ENCODE measurements around the gene NFRKB.

The NFRKB gene

DNA sequence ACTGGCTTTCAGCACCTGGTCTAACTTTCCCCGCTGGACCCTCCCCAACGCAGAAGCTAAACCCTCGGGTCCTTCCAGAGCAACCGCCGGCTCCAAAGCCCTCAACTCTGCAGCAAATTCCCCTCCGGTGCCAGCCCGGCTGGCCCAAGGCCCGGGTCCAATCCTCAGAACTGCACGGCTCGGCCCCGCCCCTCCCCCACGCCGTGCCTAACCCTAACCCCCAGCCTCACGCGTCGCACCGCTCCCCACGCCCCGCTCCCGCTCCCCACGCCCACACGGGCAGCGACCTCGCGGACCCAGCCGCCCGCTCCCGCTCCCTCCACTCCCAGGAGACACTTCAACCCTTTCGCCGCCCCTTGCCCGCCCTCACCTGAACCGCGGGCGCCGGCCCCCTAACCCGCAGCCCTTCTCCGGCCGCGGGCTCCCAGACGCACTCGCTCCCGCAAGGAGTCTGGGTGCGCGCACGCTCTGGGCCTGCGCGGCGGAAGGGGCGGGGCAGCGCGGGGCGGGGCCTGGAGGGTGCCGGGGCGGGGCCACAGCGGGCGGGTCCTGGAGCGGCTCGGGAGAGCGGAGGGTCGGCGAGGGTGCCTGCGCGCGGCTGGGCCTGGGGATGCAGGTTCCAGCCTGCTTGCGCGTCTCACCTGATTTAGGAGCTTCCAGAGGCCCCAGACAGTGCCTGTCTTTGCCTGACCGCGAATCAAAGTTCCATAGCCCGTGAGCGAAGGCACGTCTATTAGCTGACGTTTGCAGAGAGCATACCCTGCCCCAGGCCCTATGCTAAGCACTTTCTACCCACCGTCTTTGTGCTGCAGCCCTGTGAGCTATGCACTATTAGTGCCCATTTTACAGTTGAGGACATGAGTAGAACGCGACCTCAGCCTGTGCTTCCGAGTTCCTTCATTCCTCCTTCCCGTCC is at the start of gene NFRKB:
TSS of gene NFRKB (minus strand) at position 453 of the 916 bp plus-strand sequence. CDS start 2,729 bp downstream, outside the sequence.
- DNase-seq = peak; percentile 93

DNA sequence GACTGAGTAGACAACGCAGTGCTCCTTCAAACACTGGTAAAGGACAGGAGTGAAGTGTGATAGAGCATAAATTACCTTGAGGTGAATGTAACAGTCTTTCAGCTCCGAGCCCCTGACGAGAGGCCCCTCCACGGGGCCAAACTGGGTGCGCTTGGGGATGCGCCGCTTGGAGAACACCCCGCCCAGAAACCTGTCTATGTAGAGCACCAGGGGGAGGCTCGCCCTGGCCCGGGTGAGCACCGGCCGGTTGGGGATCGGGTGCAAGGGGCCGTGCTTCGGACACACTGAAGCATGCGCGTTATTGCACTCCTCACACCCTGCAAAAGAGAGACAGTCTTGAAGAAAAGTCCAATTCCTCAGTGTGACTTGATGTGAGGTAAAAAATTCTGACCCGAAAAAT is 49.3 kb upstream of the NFRKB start:
- no peak for DNase-seq

DNA sequence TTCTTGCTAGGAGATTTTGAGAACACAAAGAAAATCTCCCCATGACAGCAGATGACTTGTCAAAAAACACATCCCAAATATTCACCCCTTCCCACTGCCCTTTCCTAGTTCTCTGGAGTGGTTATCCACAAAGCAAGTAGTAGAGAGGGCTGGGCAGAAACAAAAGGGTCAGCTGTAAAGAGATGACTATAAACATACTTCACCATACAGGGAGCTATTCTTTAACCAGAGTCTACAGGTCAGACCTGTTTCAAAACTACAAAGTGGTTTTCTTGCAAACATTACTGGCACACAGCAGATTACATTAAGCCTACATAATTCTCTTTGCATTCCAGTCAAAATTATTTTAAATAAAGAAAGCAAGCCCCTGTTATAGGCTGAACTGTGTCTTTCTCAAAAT is 47.7 kb upstream of the NFRKB start:
- DNase-seq = no peak

DNA sequence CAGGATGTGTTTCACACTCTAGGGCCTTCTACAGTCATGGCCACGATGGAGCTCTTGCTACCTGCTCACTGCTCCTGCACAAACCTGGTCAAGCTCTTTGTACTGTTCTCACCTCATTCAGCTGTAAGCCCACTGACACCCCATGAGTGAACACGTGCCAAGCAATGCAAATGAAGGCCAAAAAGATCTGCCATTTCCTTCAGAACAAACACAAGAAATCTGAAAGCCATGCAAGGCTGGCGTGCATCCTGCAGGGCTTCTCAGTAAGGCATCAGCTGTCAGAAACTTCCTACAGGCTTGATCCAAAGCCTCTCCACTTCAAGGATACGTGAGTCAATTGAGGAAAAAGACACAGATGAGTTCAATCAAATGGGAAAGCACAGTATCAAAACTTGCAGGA is 44.1 kb upstream of the NFRKB start:
- DNase-seq = no peak

DNA sequence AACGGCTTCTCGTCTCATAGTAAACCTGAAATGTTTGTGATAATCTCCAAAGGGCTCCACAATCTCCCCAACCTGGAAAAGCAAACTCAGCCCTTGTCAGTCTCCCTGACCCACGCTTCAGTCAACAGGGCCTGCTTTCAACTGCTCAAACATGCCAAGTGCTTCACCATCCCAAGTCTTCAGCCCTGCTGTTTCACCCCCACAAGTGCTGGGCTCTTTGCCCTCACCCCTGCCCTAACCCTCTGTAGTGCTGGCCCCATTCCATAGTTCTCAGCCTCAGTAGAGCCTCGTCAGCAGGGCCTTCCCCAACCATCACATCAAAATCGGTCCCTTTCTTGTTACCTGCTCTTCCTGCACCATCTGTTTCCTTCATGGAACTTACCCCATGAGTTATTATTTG is 43.4 kb upstream of the NFRKB start:
- DNase-seq = peak; percentile 11

DNA sequence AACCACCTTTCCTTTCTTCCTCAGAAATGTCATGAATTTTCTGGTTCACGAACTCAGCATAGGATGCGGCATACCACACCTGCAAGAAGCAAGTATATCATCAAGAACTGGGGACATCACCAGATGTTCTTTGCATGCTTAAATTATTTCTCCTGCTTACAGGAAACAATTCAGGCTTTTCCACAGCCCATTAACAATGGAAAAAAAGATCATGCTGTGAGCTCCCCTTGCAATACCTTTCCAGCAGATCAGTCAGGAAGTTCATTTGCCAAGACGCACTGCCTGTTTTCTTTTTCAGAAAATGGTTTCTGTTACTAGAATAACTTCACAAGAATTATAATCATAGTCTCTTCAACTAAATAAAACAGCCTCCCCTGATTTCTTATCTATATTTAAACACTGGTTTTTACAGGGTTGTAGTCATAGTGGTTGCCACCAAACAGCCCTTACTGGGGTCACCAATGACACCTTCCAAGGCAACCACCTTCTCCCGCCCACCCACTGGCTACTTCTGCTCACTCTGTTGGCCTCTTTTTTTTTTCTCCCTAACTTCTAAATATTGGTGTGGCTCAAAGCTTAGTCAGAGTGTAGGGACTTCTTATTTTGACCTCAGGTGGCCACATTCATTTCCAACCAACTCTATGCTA is 42.3 kb upstream of the NFRKB start:
- peak; percentile 92 for DNase-seq

DNA sequence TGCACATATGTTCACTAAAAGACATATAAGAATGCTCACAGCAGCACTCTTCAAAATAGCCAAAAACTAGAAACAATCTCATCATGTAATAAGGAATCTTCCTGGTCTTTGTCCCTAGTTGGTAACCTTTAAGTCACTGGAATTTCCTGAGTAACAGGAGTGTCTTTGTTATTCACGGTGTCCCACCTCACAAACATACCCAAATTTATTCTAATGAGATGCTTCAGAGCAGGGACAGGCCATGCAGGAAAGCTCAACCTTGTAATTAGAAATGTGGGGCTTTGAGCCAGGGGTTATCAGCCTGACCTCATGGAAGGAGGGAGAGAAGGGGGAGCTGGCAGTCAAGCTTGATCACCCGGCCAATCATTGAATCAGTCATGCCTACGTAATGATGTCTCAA is 40.3 kb upstream of the NFRKB start:
- no peak for DNase-seq

DNA sequence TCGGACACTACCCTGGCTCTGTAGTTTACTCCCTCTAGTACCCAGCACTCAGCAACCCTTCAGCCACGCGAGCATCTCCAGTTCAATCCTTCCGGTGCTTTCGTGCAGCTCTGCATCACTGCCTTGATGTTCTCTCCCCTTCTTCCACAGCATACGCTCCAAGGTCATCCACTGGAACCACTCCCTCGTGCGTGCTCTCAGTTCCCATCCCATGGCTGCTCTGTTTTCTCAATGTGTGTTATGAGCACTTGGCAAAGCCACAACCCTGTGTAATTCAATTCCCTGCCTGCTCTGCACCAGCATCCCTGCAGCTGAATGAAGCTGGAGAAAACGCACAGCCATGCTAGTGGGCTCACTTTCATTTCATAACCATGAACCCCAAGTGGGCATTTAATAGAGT is 38.5 kb upstream of the NFRKB start:
- DNase-seq = no peak

DNA sequence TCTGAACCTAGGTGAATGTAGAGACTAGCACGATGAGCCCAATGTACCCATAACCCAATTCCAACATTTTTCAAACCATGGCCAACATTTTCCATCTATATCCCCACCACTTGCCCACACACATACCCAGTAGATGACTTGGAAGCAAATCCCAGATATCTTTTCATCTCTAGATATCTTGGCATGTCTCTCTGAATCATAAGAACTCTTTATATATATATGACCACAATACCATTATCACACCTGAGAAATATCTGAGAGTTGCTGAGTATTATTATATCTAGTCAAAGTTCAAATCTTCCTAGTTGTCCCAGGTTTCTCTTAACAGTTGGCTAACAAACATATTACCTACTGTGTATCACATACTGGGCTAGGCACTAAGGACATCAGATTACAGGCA is 37.9 kb upstream of the NFRKB start:
- DNase-seq = no peak

DNA sequence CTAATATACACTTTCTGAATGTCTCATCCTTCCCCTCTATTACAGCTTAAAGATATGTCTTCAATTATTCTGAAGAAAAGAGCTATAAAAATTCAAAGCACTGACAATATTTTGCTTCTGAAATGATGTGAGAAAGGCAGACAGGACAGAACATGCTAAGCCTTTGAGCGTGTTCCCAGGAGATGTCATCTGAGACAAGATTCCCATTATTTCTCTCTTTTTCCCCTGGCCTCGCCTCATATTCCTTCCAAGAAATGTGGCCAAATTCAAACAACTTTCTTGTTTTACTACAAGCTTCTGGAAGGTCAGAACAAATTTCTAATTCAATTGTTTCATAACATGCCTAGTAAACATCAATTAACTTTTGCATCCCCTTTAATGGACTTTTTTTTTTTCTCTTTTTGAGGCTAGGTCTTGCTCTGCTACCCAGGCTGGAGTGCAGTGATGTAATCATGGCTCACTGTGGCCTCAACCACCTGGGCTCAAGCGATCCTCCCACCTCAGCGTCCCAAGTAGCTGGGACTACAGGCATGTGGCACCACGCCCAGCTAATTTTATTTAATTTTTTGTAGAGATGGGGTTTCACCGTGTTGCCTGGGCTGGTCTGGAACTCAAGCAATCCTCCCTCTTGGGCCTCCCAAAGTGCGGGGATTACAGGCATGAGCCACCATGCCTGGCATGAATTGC is 37.1 kb upstream of the NFRKB start:
- peak; percentile 12 for DNase-seq

DNA sequence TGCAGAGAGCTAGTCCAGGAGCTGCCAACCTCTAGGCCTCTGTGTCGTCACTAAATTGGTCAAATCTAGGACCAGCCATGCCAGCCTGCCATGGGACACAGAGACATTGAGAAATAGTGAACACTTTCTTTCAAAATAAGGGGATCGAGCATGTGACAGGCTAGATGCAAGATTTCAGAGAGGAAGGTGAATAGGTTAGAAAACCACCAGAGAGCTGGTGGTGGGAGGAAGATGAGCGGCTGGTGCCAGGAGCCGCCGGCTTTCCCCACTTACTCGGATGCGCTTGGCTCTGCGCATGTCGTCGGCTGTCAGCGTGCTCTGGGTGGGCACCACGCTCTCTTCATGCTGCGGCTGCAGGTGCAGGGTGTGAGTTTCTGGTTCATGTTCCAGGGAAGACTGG is 35.4 kb upstream of the NFRKB start:
- DNase-seq = no peak

DNA sequence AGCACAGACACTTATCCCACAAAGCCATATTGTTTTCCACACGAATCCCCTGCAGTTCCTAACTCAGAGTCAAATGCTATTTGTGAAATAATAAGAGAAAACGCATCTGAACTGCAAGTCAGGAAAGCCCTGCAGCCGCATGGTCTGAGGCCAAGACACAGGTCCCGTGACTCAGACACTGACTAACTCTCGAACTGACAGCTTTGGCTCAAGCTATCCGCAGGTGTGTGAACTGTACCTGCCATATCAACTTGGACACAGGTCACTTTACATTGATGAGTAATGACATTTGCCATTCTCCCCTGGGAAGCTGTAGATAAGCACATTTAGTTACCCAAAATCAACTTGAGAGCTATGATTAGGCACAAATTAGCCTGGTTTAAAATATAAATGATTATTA is 34.9 kb upstream of the NFRKB start:
- no peak for DNase-seq

DNA sequence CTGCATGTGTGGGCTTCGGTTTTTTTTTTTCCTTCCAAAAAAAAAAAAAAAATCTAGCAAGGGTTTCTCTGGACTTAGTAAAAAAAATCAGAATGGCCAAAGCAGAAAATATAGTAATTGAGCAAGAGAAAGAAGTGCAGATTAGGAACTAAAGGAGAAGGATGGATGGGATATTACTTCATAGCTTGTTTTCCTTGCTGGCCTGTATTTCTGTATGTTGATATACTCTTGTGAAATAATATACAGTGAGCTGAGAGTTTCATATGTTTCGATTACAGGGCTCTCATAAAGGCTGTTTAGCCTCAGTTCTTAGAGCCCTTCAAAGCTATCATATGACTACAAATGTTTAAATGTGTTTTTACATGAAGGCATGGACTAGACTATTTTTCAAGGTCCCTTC is 34.3 kb upstream of the NFRKB start:
- no peak for DNase-seq

DNA sequence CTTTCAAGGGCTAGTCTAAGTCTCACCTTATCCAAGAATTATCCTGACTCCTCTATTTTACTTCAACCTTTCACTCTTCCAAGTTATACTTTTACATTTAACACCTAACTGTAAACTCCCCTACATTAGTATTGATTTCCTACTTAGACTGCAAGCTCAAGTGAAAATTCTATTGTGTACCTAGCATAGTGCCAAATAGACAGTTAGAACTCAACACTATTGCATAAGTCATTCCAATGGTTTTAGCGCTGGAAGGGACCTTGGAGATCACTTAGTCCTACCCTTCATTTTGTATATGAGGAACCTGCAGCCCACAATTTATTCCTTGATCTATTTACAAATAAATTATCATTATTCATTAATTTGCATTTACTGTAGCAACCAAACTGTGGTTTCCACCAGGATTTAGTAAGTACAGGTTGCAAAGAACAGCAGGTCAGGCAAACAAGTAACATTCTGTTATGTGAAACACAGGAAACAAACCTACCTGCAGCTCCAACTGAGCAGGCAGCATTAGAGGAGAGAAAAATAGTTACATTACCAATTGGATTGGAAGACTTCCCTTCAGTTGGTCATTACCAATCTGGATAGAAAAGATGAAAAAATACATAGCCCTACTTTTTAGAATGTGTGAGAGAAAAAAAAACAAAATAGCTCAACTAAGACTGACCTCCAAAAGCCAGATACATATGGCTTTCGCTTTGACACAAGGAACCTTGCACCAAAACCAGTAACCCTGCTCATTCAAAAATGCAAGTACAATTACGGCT is 33.7 kb upstream of the NFRKB start:
- no peak for DNase-seq

DNA sequence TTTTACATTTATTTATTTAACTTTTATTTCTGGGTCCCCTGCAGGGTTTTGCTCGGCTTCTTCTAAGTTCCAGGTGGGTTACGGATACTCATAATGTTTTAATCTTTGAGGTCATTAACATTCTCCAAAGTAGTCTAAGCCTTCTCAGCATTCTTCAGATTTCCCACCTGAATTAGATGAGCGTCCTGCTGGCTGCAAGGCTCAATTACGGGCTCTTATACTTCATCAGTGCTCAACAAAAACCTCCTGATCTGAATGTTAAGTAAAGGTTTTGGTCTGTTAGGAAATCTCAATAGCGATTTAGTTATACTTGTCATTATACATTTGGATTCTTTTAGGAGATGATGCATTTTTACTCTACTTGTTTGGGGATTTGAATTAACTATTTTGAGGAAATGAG is 27.3 kb upstream of the NFRKB start:
- no peak for DNase-seq

DNA sequence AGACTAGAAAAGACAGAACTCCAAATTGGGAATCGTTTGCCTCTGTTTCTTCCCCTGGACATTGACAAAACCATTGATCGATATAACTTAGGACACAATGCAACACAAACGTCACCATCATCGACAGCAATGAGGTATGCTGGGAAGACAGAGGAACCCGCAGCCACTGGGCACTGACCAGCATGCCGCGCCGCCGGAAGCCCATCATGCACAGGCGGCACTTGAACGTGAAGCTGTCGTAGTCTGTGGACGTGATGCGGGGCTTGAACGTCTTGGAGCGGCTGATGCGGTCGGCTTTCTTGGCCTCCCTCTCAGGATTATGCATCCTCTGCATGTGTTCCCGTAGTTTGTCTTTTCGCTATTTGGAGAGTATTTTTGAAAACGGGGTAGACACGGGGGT is 23.0 kb upstream of the NFRKB start:
- no peak for DNase-seq

DNA sequence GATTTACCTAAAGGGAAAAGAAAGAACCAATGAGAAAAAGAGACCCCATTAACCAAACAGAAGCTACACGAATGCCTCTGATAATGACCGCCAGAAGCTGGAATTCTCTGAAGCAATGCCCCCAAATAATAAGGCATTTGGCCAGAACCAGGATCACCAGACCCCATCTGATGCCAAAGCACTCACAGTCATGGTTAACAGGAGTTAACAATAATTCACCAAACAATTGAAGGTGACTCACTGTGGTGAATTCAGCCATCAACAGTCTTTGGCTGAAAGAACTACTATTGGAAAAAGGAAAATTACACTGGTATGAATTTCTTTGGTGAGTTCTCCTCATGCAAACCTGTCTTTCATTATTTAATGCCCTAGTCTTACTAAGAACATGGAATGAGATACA is 21.9 kb upstream of the NFRKB start:
- DNase-seq = no peak

DNA sequence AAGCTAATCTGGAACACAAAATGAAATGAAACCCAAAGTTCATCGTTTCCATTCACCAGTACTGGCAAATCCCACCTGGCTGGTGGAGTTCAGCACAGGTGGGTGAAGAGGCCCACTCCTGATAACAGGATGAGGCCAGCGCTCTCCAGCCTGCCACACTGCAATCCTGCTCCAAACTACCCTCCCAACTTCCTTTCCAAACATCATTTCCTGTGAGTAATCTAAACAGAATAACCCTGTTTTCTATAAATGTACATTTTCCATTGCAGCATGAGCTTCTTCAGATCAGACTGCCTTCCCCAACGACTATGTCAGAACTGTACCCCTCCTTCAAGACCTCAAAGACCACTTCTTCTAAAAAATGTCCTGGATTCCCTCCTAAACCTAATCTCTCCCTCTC is 15.9 kb upstream of the NFRKB start:
- DNase-seq = no peak

DNA sequence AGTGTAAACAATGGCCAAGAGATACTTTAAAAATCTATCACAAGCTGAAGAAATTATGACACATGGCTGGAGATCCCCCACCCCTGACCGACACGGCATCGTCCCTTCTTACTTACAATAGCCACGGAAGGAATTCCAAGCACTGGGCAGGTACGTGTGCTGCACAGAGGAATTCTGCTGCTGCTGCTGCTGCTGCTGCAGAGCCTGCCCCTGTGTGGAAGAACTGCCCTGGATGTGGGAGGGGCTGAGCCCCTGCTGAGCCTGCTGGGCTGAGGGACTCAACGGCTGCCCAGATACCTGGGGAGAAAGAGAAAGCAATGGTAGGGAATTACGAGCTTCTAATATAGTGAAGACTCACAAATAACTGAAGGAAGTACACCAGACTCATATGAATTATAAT is 15.0 kb upstream of the NFRKB start:
- DNase-seq = no peak

DNA sequence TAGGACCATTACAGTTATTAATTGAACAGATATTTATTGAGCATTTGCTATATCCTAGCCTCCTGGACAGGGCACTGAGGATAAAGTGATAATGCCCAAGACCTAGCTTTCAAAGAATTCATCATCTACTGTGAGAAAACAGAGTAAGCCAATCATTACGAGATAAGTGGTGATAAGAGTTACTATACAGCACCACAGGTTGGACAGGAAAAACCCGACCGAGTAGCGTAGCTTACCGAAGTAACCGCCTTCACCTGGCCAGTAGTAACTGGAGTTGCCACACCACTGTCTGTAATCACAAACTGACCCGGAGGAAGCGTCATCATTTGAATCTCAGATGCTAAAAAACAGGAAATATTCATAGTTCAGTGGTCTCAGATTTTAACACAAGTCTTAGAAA is 10.0 kb upstream of the NFRKB start:
- DNase-seq = no peak

DNA sequence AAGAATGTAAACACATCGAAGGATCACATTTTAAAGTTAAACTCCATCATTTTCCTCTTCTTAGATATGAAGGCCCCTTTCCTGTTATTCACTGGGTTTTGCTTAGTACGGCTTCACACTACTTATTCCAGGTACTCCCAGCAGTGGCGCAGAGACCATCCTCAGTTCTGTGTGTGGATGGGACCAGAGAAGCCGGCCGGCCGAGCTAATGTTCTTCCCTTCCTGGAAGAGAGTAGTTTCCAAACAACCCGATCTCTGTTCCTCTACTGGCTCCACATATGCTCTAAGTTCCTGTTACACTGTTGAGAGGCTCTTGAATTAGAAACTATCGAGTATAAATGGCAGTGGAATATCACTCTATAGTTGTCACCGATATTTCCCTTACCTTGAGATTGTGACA is 684 bp upstream of the NFRKB start:
- DNase-seq = peak; percentile 20

DNA sequence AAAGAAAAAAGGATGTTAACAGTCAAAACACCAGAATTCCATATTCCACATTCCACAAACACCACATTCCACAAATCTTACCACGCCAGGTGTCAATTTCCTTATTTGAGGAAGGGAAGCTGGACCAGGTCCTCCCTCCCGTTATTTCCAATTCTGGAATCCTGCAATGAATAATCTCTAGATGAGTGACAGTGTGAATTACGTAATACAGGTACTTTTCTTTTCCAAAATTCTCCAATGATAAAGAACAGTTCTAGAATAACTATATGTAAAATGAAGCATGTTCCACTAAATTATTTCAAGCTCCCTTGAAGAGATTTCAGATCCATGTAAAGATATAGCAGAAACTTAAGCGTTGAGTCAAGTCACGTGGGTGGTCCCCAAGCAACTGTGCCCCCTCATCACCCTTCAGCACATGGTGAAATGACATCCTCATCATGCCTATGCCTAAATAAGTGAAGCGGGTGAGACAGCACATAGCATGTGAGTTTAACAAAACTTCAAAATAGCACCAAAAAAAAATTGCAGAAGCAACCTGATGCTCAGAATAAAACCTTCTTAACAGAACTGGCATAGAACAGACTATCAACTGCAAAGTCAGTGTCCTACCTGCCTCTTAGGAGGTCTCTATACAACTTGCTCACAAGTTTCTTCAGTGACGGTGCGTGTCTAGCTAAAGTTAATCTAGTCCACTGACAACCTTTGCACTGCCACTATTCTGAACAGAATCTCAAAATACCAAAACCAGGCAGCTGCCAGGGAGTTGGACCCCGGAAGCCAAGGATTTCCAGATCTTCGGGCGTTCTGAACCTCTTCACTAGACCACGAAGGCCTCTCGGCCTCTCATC is 876 bp downstream of the NFRKB start:
- no peak for DNase-seq

All from NCI-H69 (cell line).